ENCODE measurements around the gene C4orf50.
"Not testable (repeated sequence)": the region's sequence is repeated elsewhere in the genome, so short reads cannot be mapped to it uniquely, and the experiment has no call there.

The C4orf50 gene

DNA sequence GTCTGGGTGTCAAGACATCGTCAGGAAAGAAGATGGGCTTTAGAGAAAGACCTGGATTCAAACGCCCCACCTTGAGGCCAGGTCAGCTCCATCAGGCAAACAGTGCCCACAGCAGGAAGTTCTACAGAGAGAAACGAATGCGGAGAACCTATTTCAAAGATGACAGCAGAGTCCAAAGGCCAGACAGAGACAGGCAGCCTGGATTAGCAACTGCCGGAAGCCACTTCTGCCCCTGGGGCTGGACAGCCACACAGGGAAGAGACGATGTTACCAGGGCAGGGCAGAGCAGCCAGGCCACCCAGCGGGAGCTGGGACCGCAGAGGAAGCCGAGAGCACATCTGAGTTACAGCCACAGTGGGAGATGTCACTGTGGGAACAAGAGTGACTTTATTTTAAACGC lies 1.2 kb downstream of the C4orf50 start:
- DNase-seq (ENCODE audit: low read depth in 2 of 2) = no peak

DNA sequence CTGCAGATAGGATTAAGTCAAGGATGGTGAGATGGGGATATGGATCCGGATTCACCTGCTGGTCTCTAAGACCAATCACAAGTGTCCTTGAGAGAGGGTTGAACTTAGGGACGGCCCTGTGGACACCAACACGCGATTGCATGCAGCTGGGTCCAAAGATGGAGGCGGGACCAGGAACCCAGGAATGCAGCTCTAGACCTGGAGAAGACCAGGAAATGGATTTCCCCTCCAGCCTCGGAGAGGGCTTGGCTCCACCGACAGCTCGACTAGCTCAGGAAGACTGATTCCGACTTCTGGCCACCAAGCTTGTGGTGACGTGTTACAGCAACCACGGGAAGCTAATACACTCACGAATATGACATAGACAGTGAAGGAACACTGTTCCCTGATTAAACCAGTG lies 4.7 kb downstream of the C4orf50 start:
- no peak for DNase-seq (ENCODE audit: low read depth in 2 of 2)

GRCh38 chr4:6012200-6012599 lies 6.0 kb downstream of the C4orf50 start:
- DNase-seq (ENCODE audit: low read depth in 2 of 2) = no peak

- no peak for DNase-seq (ENCODE audit: low read depth in 2 of 2)
These were observed 6.5 kb downstream of the C4orf50 start for GRCh38 chr4:6011686-6012085.

- DNase-seq (ENCODE audit: low read depth in 2 of 2) = no peak
These were observed 7.0 kb downstream of the C4orf50 start for GRCh38 chr4:6011271-6011671.

DNA sequence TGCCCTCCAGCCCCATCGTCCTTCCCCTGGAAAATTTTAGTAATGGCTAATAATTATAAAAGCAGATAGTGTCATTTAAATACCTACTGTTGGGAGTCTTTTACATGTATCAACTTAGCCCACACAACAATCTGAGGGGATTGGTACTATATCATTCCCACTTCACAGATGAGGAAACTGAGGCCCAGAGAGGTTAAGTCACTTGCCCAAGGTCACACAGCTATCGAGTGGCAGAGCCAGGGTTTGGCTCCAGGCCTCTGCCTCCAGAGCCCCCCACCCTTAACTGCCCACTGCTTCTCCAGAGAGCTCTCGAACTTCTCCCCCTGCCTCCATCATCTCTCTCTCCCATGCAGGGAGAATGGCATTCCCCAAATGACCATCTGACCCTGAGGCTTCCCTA lies 7.4 kb downstream of the C4orf50 start:
- no peak for DNase-seq (ENCODE audit: low read depth in 2 of 2)

DNA sequence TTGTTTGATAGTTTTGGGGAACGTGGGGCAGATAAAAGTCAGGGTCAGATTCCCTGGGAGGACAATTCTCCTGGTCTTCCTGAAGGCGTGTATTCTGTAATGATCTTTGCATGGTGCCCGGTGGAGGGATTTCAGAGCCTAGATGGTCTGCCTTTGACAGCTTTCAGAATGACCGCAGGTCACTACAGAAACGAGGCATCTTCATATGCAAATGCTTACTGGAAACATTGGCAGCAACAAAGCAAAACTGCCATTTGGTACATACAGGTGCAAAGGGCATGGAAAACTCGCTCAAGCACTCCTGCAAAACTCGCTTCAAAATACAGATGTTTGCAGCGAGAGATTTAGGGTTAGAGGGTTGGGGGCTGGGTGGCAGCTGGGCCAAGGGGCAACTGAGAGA lies 8.8 kb downstream of the C4orf50 start:
- no peak for DNase-seq (ENCODE audit: low read depth in 2 of 2)

GRCh38 chr4:6008766-6009385 lies 9.4 kb downstream of the C4orf50 start:
- DNase-seq (ENCODE audit: low read depth in 2 of 2) = no peak

DNA sequence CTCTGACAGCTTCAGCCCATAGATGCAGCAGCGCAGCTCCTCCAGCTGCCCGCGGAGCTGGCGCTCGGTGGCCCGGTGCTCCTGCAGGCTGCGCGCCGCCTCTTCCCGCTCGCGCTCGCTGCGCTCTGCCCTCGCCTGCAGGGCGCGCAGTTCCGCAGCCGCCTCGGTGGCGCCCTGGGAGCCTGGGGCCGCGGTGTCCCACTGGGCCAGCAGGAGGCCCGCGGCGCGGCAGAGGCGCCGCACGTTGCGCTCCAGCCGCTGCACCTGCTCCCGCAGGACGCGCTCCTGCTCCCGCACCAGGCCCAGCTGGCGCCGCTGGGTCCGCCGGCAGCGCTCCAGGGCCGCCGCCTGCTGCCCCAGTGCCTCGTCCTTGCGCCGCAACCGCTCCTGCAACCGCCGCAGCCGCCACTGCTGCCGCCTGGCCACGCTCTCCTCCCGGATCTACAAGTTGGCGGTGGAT lies 10.1 kb downstream of the C4orf50 start:
- no peak for DNase-seq (ENCODE audit: low read depth in 2 of 2)

DNA sequence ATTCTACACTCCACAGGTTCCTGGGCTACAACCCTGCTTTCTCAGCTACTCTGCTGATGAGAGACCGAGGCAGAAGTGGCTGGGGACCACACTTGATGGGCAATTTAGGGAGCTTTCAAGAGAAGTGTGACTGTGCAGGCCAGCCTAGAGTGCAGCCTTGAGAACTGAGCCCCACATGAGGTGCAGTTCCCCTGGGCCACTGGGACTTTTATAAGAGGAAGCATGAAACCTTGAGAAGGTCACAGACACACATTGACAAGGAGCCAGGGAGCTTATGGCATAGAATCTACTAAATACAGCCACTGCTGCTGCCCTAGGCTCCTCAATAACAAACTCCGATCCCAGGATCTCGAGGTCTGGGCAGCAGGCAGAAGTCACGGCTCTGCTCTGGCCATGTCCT lies 13.1 kb downstream of the C4orf50 start:
- DNase-seq (ENCODE audit: low read depth in 2 of 2) = no peak

DNA sequence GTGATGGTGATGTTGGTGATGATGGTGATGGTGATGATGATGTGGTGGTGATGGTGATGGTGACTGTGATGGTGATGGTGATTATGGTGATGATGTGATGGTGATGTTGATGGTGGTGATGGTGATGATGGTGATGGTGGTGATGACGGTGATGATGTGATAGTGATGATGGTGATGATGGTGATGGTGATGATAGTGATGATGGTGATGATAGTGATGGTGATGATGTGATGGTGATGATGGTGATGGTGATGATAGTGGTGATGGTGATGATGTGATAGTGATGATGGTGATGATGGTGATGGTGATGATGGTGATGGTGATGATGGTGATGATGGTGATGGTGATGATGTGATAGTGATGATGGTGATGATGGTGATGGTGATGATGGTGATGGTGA lies 14.7 kb downstream of the C4orf50 start:
- DNase-seq (ENCODE audit: low read depth in 2 of 2) = not testable (repeated sequence)

DNA sequence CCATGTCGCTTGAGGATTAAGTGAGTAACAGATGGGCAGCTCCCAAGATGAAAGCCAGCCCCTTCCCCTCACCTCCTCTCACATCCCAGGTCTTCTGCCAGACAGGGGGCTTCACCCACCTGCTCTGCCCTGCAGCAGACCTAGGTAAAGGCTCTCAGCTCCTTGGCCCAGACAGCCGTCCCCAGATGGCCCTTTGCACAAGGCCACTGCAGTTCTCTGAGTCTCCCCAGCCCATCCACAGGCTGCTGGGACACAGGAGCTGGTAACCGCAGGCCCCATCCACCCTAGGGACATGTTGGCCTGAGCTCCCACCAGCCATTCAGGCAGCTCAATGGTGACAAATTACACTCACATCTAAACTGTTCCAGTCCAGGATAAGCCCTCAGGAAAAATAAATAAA lies 15.3 kb downstream of the C4orf50 start:
- no peak for DNase-seq (ENCODE audit: low read depth in 2 of 2)

DNA sequence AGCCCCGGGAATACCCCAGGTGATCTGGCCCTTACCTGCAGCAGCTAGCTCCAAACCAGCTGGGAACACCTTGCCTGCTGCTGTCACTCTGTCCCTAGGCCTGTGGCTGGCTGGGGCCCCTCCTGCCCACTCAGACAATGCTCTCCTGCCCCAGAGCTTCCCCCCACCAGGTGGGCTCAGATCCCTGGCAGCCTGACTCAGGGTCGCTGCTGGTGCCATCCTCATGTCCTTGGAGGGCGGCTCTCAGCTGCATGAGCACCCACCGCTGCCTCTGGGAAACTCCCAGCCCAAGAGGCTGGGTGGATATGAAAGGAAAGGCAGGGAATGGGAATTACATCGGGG lies 15.8 kb downstream of the C4orf50 start:
- DNase-seq (ENCODE audit: low read depth in 2 of 2) = no peak

DNA sequence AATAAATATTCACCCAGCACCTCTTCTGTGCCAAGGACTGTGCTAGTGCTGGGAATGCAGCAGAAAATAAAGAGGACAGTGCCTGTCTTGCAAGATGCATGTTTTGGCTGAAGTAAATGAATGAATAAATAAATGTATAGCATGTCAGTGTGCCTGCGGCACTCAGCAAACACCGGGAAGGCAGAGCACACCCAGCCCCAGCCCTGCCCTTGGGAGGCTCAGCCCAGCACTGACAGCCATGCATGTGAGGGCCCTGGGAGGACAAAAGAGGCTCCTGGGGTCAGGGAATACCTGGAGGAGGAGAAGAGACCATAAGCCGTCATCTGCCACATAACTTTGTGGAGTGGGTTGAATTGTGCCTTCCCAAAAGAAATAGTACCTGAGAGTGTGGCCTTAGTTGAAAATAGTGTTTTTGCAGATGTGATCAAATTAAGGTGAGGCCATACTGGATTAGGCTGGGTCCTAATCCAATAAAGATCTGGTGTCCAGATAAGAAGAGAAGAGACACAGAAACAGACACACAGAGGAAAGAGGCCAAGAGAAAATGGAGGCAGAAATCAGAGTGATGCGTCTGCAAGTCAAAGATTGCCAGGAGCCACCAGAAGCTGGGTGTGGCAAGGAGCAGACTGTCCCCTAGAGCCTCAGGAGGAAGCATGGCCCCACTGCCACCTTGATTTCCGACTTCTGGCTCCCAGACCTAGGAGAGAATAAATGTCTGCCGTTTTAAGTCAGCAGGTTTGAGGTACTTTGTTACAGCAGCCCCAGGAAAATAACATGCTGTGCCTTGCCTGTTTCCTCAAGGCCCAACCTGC lies 16.3 kb downstream of the C4orf50 start:
- DNase-seq (ENCODE audit: low read depth in 2 of 2) = no peak

- no peak for DNase-seq (ENCODE audit: low read depth in 2 of 2)
These were observed 18.3 kb downstream of the C4orf50 start for GRCh38 chr4:5999830-6000365.

DNA sequence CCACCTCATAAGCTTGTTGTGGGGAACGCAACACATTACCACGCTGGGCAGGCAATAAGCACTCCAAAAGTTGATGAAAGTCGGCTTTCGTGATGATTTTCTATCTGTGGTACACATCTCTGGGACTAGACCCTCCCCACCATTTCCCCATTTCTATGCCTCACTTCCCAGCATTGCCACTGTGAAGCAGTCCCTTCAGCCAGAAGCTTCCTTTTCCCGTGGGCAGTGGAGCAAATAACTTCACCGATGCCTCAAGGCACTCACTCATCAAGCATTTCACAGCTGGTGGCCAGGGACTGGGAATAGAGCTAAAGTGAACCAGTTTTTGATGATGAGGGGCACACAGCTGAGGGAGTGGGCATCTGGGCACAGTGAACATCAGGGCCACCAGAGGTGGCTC lies 18.9 kb downstream of the C4orf50 start:
- no peak for DNase-seq (ENCODE audit: low read depth in 2 of 2)

GRCh38 chr4:5998333-5998936 lies 19.8 kb downstream of the C4orf50 start:
- no peak for DNase-seq (ENCODE audit: low read depth in 2 of 2)

GRCh38 chr4:5996641-5997040 lies 21.6 kb downstream of the C4orf50 start:
- DNase-seq (ENCODE audit: low read depth in 2 of 2) = no peak

- no peak for DNase-seq (ENCODE audit: low read depth in 2 of 2)
These were observed 22.2 kb downstream of the C4orf50 start for GRCh38 chr4:5995901-5996623.

GRCh38 chr4:5993876-5994811 lies 24.1 kb downstream of the C4orf50 start:
- no peak for DNase-seq (ENCODE audit: low read depth in 2 of 2)

DNA sequence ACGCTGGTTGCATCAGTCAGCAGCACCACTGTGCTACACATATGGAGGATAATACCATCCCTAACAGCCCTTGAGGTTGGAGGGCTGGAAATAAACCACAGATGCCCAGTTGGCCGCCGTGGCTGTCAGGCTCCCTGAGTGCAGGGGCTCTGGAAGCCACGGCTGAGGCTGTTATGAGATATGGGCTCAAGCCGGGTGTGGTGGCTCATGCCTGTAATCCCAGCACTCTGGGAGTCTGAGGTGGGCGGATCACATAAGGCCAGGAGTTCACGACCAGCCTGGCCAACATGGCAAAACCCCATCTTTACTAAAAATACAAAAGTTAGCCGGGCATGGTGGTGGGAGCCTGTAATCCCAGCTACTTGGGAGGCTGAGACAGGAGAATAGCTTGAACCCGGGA lies 24.9 kb downstream of the C4orf50 start:
- not testable (repeated sequence) for DNase-seq (ENCODE audit: low read depth in 2 of 2)
